Measurements from ENCODE around the gene TOE1. TPM values are rescaled to one million over a fixed set of nuclear protein-coding genes. Genes with fewer than 3 reads are reported as not detected.
"Not testable (repeated sequence)": the region's sequence is repeated elsewhere in the genome, so short reads cannot be mapped to it uniquely, and the experiment has no call there.

Gene TOE1
- total RNA-seq, 1 donor from 2014 or later = 28.8 TPM

GRCh38 chr1:45381243-45381642 is 41.3 kb downstream of the TOE1 start:
- no peaks in the 10 kb centered on the region for H3K36me3 Mint-ChIP-seq (ENCODE audit: low read depth)
- no peaks in the 10 kb centered on the region for H3K9me3 Mint-ChIP-seq
- no peaks in the 10 kb centered on the region for H3K27me3 Mint-ChIP-seq (ENCODE audit: low read depth)
- no peak for DNase-seq (ENCODE audit: low read depth, low spot score)
- H3K4me1 Mint-ChIP-seq = no peaks in the 10 kb centered on the region
- H3K27ac Mint-ChIP-seq (ENCODE audit: unreplicated experiment) = no peak overlapping the region
- H3K4me3 Mint-ChIP-seq = no peak overlapping the region
- no peak for TF ChIP-seq CTCF (conservative IDR thresholded peaks at IDR 0.05)

GRCh38 chr1:45383191-45383590 is 43.2 kb downstream of the TOE1 start:
- Mint-ChIP-seq H3K4me3 (no peak overlapping the region), H3K4me1 (no peaks in the 10 kb centered on the region), H3K9me3 (no peaks in the 10 kb centered on the region), H3K27me3 (ENCODE audit: low read depth) (no peaks in the 10 kb centered on the region), H3K27ac (ENCODE audit: unreplicated experiment) (no peak overlapping the region), H3K36me3 (ENCODE audit: low read depth) (no peaks in the 10 kb centered on the region)
- no peak for TF ChIP-seq CTCF (conservative IDR thresholded peaks at IDR 0.05)
- DNase-seq (ENCODE audit: low read depth, low spot score) = no peak

DNA sequence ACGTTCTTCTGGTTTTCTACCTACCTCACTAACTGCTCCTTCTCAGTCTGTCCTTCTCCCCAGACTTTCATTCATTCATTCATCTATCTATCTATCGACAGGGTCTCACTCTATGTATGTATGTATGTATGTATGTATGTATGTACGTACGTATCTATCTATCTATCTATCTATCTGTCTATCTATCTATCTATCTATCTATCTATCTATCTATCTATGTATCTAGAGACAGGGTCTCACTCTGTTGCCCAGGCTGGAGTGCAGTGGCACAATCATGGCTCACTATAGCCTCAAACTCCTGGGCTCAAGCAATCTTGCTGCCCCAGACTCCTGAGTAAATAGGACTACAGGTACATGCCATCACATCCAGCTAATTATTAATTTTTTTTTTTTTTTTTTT is 44.2 kb downstream of the TOE1 start:
- not testable (repeated sequence) for H3K9me3 Mint-ChIP-seq; H3K4me1 Mint-ChIP-seq; H3K27ac Mint-ChIP-seq (ENCODE audit: unreplicated experiment); DNase-seq (ENCODE audit: low read depth, low spot score); H3K4me3 Mint-ChIP-seq; H3K36me3 Mint-ChIP-seq (ENCODE audit: low read depth); H3K27me3 Mint-ChIP-seq (ENCODE audit: low read depth)

DNA sequence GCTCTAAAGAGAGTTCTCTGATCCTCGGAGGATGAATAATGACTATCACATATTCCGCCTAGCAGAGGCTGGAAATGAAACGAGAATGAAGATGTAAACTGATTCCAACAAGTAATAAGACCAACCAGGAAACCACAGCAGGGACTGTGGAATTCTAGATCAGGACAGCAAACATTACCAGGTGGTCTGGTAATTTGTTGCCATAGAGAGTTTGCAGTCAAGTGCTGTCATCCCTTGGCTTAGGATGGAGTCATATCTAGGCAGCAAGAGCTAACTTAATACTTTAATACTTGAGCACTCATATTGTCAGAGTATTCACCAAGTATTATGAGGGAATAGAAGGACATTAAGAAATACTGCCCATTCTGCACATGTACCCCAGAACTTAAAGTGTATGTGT is 45.3 kb downstream of the TOE1 start:
- TF ChIP-seq CTCF (conservative IDR thresholded peaks at IDR 0.05) = no peak
- no peaks in the 10 kb centered on the region for H3K9me3 Mint-ChIP-seq
- H3K27ac Mint-ChIP-seq (ENCODE audit: unreplicated experiment) = no peak overlapping the region
- H3K4me1 Mint-ChIP-seq = no peaks in the 10 kb centered on the region
- no peak overlapping the region for H3K4me3 Mint-ChIP-seq
- DNase-seq (ENCODE audit: low read depth, low spot score) = no peak
- H3K27me3 Mint-ChIP-seq (ENCODE audit: low read depth) = peaks cover 2% of the 10 kb centered on the region
- no peaks in the 10 kb centered on the region for H3K36me3 Mint-ChIP-seq (ENCODE audit: low read depth)

GRCh38 chr1:45386219-45386618 is 46.2 kb downstream of the TOE1 start:
- Mint-ChIP-seq H3K4me1 (no peaks in the 10 kb centered on the region), H3K9me3 (no peaks in the 10 kb centered on the region), H3K27me3 (ENCODE audit: low read depth) (peaks cover 2% of the 10 kb centered on the region), H3K27ac (ENCODE audit: unreplicated experiment) (no peak overlapping the region), H3K36me3 (ENCODE audit: low read depth) (no peaks in the 10 kb centered on the region), H3K4me3 (no peak overlapping the region)
- TF ChIP-seq CTCF (conservative IDR thresholded peaks at IDR 0.05) = no peak
- no peak for DNase-seq (ENCODE audit: low read depth, low spot score)

Other genes with a start within 250 kb of the TOE1 start
- 13.1 and 13.2 TPM in 2 replicates for gene ZSWIM5, start 133.6 kb upstream of the TOE1 start, total RNA-seq
- 10.6 and 11.6 TPM in 2 replicates for gene HPDL, start 13.3 kb upstream of the TOE1 start, total RNA-seq
- gene MUTYH, start 270 bp downstream of the TOE1 start, total RNA-seq = 61.9 and 68.2 TPM in 2 replicates
- gene TESK2, start 151.0 kb downstream of the TOE1 start, total RNA-seq = 1.8 and 1.9 TPM in 2 replicates
- gene CCDC163, start 159.9 kb downstream of the TOE1 start, total RNA-seq = 2.6 and 2.9 TPM in 2 replicates
- 9.7 and 12.5 TPM in 2 replicates for gene MMACHC, start 160.1 kb downstream of the TOE1 start, total RNA-seq
- 317 and 334 TPM in 2 replicates for gene PRDX1, start 181.7 kb downstream of the TOE1 start, total RNA-seq
- 185 and 192 TPM in 2 replicates for gene AKR1A1, start 210.7 kb downstream of the TOE1 start, total RNA-seq
- 455 and 466 TPM in 2 replicates for gene NASP, start 243.9 kb downstream of the TOE1 start, total RNA-seq